ENCODE results near the gene TTC13.

DNA sequence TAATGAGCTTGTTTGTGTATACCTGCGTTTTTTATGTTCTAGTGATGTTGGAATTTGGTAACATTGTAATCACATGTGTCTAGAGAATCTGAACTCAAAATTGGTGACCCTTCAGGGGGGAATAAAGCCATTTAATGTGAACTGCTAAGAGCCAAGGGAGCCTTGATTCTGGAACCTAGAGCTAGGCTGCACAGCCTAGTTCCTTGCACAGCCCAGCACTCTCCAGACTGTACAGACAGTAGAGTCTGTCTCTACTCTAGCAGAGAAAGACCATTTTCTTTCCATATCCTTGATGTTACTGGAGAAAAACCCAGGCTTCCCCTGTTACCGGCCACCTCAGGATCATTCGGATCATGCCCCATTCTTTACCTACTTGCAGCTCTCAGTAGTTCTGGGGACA is 8.8 kb upstream of the TTC13 start:
- TF ChIP-seq, protein P1, sequence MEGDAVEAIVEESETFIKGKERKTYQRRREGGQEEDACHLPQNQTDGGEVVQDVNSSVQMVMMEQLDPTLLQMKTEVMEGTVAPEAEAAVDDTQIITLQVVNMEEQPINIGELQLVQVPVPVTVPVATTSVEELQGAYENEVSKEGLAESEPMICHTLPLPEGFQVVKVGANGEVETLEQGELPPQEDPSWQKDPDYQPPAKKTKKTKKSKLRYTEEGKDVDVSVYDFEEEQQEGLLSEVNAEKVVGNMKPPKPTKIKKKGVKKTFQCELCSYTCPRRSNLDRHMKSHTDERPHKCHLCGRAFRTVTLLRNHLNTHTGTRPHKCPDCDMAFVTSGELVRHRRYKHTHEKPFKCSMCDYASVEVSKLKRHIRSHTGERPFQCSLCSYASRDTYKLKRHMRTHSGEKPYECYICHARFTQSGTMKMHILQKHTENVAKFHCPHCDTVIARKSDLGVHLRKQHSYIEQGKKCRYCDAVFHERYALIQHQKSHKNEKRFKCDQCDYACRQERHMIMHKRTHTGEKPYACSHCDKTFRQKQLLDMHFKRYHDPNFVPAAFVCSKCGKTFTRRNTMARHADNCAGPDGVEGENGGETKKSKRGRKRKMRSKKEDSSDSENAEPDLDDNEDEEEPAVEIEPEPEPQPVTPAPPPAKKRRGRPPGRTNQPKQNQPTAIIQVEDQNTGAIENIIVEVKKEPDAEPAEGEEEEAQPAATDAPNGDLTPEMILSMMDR (conservative IDR thresholded peaks at IDR 0.05; ENCODE audit: low read depth, low read length), result no peak
- TF ChIP-seq EZH2 (IDR thresholded peaks at IDR 0.05; ENCODE audit: borderline replicate concordance, low read depth, low read length, poor library complexity, severe bottlenecking), result no peak
